CD4-positive, alpha-beta T cell treated with Interleukin-4 for 1 hour (primary cell): ENCODE data around the gene DHRS11.

Source experiments
- DNase-seq, 2 donors: peaks; one replicate each; pipeline ENCODE4 v3.0.0-alpha.2; 2020 to 2022

The DHRS11 gene, protein sequence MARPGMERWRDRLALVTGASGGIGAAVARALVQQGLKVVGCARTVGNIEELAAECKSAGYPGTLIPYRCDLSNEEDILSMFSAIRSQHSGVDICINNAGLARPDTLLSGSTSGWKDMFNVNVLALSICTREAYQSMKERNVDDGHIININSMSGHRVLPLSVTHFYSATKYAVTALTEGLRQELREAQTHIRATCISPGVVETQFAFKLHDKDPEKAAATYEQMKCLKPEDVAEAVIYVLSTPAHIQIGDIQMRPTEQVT

DNA sequence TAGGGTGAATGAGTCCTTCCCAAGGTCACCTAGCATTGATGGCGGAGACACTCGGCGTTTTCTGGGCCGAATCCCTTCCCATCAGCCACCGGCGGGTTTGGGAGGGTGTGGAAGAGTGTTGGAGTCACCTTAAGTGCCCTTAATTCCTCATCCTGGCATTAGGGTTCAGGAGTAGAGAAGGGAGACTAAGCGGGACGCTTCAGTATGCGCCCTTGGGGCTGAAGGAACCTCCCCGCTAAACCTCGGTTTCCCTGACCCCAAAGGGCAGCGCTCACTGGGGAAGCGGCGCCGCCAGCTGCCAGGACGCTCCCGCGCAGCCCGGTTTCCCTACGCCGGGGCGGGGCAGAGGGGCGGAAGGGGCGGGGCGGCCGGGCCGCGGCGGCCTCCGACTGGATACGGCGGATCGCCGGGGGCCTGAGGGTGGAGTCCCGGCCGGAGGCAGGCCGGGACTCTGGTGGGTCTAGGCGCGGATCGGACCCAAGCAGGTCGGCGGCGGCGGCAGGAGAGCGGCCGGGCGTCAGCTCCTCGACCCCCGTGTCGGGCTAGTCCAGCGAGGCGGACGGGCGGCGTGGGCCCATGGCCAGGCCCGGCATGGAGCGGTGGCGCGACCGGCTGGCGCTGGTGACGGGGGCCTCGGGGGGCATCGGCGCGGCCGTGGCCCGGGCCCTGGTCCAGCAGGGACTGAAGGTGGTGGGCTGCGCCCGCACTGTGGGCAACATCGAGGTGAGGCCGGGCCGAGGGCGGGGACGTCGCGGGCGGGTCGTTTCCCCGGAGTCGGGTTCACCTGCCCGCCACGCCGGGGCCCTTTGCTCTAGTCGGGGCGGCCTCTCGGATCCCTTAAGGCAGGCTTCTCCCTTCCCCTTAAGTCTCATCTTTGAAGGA, at the start of gene DHRS11:
Gene DHRS11, plus strand, starts transcription at position 446 of the 882 bp plus-strand sequence. Its CDS starts 131 bp downstream, at position 577.
- DNase-seq: peak; percentile 67 to 77

DNA sequence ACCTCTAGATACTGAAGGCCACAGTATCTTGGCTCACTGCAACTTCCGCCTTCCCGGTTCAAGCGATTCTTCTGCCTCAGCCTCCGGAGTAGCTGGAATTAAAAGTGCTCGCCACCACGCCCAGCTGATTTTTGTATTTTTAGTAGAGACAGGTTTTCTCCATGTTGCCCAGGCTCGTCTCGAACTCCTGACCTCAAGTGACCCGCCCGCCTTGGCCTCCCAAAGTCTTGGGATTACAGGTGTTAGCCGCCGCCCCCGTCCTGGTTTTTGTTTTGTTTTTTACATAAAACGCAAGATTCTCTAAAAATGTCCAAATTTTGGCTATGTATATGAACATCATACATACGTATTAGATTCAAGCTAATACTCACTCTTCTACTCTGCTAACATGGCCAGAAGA, 48.9 kb upstream of the DHRS11 start:
- DNase-seq: no peak

DNA sequence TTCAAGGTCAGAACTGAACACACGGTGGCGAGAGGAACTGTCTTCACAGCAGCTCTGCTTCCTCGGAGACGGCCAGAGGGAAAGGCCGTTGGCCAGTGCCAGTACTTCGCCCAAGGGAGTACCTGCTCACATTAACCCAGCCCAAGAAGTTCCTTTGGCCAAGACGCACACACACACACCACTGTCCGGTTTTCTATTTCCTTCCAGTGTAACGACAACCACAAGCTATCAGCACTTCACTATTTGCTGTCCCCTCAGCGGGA, 47.7 kb upstream of the DHRS11 start:
- peak in 1 of 2 donors; percentile 37 for DNase-seq

DNA sequence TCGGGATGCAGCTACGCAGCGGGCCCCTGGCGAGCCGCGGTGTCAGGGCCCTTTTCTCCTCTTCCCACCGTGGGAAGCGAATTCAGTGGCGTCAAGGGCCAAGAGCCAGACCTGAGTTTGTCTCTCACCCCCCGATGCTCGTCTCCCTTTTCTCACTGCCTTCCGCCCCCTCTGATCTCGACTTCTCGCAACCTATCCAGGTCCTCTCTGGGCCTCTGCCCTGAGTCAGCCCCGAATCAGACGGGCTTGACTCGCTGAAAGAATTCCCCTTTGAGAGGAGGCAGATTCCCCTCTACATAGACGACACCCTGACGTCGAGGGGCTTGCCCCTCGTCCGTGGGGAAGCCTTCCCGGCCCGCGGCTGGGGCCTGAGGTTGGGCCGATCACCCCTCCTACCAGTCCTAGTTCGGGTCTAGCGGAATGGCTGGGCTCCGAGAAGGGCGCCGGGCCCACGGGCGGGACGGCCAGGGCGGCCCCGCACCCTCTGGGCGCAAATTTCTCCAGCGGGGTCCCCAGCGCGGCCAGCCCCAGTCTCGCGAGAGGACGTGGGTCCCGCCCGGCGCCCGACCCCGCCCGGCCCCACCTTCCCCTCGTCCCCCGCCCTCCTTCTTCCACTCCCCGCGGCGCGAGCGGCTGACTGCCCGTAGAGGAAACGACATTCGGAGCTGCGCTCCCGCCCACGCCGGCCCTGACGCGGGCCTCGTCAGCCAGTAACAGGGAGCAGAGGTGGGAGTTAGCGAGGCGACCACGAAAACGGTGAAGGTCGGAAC, 47.2 kb upstream of the DHRS11 start, which contains the start of gene GGNBP2:
Gene GGNBP2, plus strand, starts transcription at position 613 of the 770 bp plus-strand sequence. CDS start 806 bp downstream, outside the sequence.
- DNase-seq: peak; percentile 92 to 94

DNA sequence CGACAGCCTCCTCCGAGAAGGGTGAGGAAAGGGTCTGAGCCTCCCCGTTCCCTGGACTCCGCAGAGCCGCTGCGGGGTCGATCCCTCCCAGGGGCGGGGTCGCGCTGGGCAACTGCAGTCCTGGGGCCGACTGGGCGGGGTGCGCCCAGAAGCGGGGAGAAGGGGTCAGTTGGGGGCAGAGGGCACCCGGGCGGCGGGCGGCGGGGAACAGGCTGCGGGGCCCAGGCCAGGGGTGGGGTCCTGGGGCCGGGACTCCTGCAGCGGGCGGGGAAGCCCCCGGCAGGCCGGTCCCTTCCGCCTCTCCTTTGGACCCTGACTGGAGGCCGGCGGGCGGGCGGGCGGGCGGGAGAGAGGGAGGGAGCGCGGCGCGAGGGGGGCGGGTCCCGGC, 46.6 kb upstream of the DHRS11 start:
- DNase-seq: no peak

DNA sequence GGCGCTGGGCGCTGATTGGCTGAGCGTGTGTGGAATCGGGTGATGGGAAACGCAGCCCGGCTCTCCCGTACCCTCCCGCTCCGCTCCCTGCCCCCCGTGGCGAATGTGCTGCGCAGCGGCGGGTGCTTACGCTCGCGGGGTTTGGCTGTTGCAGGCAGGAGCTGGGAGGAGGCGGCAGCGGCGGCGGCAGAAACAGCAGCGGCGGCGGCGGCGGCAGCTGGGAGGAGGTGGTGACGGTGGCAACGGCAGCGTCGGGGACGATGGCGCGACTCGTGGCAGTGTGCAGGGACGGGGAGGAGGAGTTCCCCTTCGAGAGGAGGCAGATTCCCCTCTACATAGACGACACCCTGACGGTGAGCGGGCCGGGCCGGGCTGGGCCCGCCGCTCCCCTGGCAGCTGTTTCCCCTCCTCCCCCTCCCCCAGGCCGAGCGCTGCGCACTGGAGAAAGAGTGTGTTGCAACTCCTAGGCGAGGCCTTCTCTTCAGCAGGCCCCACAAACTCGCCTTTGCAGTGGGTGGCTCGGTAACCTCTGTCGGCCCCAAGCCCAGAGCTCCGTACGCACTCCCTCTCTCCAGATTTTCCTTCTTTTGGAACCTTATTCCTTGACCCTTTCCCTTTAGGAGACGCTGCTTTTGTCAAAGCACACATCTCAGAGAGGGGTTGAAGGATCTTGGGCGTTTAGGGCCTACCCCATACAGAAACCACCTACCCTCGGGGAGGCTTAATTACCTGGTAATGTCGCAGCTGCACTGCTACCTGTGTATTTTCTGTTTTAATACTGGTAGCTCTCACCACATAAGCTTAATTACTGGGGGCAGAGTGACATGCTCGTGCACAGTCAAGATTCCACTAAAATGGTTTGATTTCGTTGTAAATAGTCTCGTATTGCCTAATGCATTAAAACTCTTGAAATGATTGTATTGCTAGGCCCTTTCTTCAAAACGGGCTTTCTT, 45.9 kb upstream of the DHRS11 start:
- peak; percentile 97 to 98 for DNase-seq

DNA sequence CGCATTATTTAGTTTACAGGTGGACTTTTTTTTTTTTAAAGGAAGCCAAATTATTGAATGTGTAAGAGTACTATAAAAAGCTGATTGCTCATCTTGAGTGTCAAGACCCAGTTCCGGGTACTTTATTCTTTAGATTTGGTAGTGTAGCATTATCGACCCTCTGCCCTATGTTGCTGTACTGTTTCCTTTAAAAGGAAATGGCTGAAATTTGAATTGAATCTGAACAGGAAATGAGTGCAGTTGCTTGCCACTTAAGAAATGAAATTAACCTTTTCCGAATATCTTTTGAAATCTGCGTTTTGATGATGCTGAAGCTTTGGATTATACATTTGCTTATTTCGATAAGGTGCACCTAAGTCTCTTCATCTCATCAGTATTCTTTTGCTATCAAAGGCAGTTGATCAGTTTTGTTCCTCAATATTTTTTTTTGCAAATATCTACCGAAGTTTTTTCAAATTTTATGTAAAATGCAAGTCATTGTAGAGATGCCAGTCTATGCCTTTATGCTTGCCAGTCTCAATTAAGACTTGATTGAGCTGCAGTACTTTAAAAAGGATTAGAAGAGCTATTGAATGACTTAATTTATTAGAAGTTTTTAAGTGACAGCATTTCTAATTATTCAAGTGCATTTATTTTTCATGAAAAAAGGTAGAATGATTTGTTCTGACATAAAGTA, 45.1 kb upstream of the DHRS11 start:
- DNase-seq: peak in 1 of 2 donors; percentile 22

DNA sequence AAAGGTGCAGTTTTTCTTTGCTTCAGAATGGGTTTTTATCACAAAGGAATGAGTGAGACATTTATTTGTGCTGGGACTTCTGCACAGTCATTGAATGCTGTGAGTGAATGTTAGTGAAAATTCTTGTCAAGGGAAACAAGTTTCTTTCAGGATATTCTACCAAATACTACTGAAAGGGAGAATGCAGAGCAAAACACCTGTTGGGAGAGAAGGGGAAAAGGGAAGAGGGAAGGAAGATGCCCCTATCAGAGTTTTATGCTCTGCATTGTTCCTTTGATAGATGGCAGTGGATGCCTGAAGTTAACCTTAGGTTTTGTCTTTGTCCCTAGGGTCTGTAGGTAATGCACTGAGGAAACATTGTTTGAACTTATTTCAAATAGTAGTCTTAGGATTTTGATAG, 43.9 kb upstream of the DHRS11 start:
- DNase-seq: no peak

DNA sequence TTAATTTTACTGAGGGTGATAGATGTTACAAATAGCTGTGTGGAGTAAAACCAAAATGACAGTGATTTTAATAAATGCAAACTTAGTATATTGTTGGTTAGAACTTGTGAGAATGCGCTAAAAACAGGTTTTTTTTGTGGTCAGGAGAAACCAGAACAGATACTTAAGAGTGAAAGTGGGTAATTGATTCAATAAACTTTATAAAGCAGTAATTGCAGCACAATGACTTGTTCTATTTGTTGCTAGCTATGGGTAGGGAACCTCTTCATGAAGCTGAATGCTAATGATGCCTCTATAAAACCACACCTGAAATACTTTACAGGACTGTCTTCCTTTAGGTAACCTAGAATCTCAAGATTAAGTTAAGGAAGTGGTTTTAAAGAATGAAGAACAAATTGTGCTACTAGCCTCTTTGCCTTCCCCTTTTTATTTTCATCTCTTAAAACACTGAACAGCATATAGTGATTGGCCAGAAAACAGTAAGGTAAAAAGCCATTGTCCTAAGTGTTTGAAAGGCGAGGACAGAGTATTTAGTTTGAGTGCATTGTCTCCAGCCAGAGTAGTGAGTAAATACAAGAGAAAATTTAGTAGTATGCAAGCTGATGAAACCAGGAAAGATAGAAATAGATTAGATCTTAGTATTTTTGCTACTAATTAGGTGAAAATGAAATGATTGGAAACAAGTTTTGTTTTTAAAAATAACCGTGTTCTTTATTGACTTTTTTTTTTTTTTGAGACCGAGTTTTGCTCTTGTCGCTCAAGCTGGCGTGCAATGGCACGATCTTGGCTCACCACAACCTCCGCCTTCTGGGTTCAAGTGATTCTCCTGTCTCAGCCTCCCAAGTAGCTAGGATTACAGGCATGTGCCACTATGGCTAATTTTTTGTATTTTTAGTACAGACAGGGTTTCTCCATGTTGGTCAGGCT, 40.9 kb upstream of the DHRS11 start:
- peak in 1 of 2 donors; percentile 46 for DNase-seq

DNA sequence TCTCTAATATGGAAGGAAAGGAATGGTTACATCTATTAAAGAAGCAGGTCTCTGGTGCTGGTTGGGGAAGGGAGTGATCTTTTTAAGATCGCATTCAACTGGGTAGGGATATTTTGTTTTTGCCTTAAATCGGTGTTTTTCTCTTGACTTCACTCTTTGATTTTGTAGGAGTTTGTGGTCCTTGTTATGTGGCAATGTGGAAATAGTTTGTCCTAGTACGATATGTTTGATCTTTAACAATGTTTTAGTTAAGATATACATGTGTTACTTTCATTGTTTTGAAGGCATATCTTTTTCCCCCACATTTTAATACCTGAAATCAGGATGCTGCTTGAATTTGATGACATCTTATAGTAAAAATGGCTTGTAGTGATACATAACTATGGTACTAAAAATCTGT, 38.2 kb upstream of the DHRS11 start:
- no peak for DNase-seq

DNA sequence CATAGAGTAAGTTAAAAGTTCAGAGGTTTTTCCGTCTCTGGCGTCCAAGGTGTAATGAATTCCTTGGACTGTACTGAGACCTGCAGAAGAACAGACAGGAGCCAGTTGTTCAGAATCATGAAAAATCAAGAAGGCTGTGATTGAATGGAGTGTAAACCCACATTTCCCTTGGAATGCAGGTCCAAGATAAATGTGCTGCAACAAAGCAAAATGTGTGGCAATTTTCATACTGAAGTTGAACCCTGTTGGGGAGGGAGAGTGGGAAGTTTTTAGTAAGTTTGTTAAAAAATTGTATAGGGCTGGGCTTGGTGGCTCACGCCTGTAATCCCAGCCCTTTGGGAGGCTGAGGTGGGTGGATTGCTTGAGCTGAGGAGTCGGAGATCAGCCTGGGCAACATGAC, 25.6 kb upstream of the DHRS11 start:
- no peak for DNase-seq

DNA sequence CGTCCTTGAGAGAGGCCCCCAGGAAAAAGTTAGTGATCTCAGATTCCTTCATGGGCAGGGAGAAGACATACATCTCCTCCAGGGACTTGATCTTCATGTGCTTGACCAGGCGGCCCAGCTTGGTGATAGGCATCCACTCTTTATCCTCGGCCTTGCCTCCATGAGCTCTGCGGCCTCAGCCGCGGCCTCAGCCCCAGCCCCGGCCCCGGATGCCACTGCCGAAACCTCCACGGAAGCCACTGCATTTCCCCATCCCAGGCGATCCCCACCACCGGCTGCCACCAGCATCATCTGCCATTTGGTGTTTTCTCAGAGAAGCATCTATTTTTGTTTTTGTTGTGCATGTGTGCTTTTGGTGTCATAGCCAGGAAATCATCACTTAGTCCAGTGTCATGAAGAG, 16.7 kb upstream of the DHRS11 start:
- no peak for DNase-seq

DNA sequence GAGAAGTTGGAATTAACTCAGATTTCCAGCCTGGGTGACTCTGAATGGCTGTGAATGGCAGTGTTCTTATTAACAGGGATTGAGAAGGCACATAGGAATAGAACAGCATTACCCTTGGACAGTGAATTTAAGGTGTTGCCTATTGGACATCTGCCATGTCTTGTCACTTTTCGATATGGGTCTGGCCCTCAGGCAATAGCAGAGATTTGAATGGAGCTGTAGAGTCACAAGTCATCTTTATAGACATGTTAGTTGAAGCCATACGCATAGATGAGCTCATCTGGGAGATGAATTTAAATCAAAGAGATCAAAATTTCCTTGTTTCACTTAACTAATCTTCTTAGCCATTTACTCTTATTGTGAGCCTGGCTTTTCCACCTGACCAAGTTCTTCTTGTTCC, 14.9 kb upstream of the DHRS11 start:
- no peak for DNase-seq

DNA sequence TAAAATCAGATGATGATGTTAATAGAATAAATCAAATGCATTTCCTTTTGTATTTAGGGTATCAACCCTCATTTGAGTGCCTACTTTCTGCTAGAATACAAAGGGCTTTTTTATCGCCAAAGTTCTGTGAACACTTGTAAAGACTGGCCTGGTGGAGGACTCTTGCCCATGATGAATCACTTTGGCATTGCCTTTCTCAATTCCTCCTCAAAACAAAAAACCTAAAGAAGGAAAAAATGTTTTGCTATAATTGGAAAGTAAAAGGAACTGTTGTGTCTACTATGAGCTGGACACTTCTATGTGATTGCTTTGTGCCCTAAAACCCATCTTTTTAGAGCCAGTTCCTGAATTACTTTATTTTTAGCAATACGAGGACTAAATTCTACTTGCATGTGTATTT, 13.0 kb upstream of the DHRS11 start:
- no peak for DNase-seq

DNA sequence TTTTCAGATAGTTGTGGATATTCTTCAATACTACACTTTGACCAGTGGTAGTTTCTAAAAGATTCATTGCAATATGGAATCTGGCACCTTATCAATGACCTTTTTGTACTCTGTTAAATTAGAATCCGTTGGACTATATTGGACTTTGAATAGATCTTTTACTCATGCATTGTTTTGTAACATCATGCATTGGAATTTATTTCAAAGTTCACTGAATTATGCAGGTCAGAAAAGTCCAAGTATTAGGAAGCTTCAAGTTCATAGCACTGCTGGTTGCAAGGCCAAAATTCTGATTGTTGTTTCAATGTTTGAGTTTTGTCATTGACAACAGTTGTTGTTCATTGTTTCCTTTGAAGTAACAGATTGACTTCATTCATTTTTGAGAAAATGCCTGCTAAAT, 7.9 kb upstream of the DHRS11 start:
- DNase-seq: no peak

DNA sequence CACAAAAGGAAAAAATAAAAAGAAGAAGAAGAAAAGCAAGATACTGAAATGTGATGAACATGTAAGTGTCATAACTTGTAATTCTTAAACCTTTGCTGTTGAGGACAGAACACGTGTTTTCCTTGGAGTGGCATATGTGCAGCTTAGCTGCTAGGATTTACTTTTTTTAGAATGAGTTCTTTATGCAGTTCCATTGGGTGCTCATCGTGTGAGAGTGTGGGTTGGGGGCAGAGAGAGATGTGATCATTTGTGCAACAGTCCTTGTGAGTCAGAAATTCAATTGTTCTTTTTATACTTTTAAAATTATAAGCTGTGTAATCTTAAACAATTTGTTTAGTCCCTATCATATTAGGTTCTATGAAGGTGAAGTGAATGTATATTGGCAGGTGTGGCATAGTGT, 5.5 kb upstream of the DHRS11 start:
- no peak for DNase-seq

DNA sequence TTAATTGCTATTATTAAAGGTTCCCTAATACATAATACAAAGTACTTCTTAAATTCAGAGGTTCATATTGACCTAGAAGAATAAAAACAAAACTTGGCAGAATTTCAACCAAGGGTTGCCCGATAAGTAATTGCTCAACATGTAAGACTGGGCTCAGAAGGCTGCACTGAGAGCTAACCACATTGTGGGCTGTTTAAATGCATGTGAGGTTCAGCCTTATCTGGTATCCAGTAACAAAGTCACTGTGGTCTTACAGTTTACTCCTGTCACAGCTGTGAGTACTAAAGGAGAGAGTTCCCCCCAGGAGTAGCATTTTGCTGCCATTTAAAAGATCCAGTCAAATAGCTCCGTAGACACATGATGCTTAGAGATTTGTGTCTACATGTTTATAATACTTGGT, 1.6 kb upstream of the DHRS11 start:
- no peak for DNase-seq

DNA sequence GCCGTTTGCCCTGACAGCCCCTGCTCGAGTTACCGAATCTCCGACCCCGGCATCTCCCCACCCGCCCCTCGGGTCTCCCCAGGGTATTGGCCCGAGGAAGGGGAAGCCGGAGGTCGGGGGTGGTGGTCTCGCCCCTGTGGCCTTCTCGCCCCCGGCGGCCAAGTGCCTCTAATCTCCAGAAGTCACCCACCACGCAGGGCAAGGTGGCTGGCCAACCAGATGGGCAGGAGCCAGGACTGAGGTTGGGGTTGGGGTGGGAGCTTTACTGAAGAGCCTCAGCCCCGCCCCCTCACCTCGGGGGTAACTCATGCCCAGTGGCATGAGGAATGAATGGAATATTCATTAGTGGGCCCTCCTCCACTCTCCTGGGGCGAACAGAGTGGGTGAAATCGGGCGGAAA, 637 bp downstream of the DHRS11 start:
- DNase-seq: no peak

DNA sequence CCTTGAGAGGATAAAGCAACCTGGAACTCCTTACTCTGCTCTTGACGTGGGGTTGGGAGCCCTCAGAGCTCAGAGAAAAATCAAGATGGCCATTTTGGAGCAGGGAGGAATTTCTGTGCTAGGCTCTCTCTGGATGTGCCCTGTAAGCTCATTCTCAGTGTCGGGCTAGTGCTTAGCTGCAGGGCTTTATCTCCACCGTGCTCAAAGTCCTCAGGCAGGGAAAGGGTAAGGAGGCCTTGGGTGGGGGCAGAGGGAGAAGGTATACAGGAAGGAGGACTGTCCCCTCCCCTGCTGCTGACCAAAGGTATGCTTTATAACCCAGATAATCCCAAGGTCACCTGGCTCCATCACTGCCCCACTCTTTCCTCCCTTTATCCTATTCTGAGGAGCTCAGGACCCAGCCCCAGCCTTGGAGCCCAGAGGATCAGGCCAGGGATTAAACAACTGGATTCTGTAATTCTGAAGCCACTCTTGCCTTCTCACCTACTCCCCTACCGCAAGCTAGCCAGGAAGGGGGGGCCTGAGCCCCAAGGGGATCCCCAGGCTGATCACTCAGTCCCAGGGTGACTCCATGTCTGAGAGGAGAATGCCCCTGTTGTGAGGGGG, 1.1 kb downstream of the DHRS11 start:
- no peak for DNase-seq

DNA sequence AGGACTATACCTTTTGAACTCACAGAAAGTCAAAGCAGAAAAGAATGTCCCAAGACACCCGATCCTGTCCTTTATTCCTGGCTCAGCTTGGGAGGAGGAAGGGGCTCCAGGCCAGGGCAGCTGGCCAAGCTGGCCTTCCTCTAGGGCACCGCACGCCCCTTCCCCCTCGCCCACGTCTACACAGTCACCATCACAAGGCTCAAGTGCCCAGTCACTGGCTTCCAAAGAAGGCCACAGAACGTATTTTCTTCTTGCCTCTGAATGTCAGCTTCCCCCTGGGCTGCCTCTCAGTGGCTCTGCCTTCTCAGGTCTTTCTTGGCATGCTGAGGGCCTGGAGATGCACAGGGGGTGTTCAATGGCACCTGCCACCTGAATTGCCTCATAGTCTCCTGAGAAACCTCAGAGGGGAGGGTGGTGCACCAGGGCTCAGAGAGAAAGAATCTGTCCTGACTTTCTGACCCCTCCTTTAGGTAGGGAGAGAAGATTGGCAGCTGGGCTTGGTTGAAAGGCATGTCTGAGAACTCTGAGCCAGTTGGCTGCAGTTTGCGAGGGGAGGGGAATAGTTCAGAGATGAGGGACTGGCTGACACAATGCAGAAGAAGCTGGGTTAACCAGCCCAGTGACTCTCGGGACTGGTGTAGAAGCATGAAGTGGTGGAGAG, 2.1 kb downstream of the DHRS11 start:
- no peak for DNase-seq
